Hepatocyte (in vitro differentiated cells): ENCODE measurements around the gene GNAO1. TPM values are rescaled to one million over a fixed set of nuclear protein-coding genes. Genes with fewer than 3 reads are reported as not detected.

ENCODE experiments used
- DNase-seq: peaks from one replicate; pipeline ENCODE4 v3.0.0-alpha.2; 2016; ENCODE audit warnings: low spot score
- H2AFZ ChIP-seq: fragments of 200-600 bp; sonication (generic); 2 replicates; pipeline ENCODE4 v1.6.0; 2016; ENCODE audit warnings: antibody characterized with exemption, mild to moderate bottlenecking
- H3K27ac ChIP-seq: fragments of 200-600 bp; sonication (generic); 2 replicates; pipeline ENCODE4 v1.5.1; 2016; ENCODE audit warnings: mild to moderate bottlenecking
- H3K27me3 ChIP-seq: fragments of 200-600 bp; sonication (generic); 2 replicates; pipeline ENCODE4 v1.6.1; 2016
- H3K36me3 ChIP-seq: fragments of 200-600 bp; sonication (generic); replicated peaks from 2 replicates; pipeline ENCODE4 v1.5.1; 2016; ENCODE audit warnings: low read depth; ENCODE audit not compliant: insufficient read depth
- H3K4me1 ChIP-seq: fragments of 200-600 bp; sonication (generic); 2 replicates; pipeline ENCODE4 v1.5.1; 2016; ENCODE audit warnings: mild to moderate bottlenecking, moderate library complexity; ENCODE audit not compliant: insufficient read depth
- H3K4me2 ChIP-seq: fragments of 200-600 bp; sonication (generic); 2 replicates; pipeline ENCODE4 v1.6.0; 2016
- H3K4me3 ChIP-seq: fragments of 200-600 bp; sonication (generic); 2 replicates; pipeline ENCODE4 v1.5.1; 2016; ENCODE audit warnings: mild to moderate bottlenecking
- H3K79me2 ChIP-seq: fragments of 200-600 bp; sonication (generic); 2 replicates; pipeline ENCODE4 v1.6.0; 2017; ENCODE audit warnings: mild to moderate bottlenecking
- H3K9me2 ChIP-seq: fragments of 200-600 bp; sonication (generic); replicated peaks from 2 replicates; pipeline ENCODE4 v1.6.0; 2017; ENCODE audit warnings: mild to moderate bottlenecking; ENCODE audit not compliant: insufficient read depth
- H3K9me3 ChIP-seq: fragments of 200-600 bp; sonication (generic); 2 replicates; pipeline ENCODE4 v1.5.1; 2016; ENCODE audit warnings: low read depth, mild to moderate bottlenecking
- H4K20me1 ChIP-seq: fragments of 200-600 bp; sonication (generic); 2 replicates; pipeline ENCODE4 v1.6.0; 2016; ENCODE audit warnings: mild to moderate bottlenecking; ENCODE audit not compliant: insufficient read depth, poor library complexity, severe bottlenecking
- CTCF ChIP-seq: fragments of 200-600 bp; sonication (generic); IDR thresholded peaks from 2 replicates; pipeline ENCODE4 v1.5.1; 2016; ENCODE audit warnings: antibody characterized with exemption, mild to moderate bottlenecking; ENCODE audit not compliant: poor library complexity
- EZH2 ChIP-seq: fragments of 200-600 bp; sonication (generic); IDR thresholded peaks from 2 replicates; pipeline ENCODE4 v1.6.1; 2016; ENCODE audit warnings: antibody characterized with exemption, mild to moderate bottlenecking, borderline replicate concordance
- EZH2phosphoT487 ChIP-seq: fragments of 200-600 bp; sonication (generic); IDR thresholded peaks from one replicate; pipeline ENCODE4 v1.6.1; 2018; ENCODE audit warnings: antibody characterized with exemption, mild to moderate bottlenecking, low read depth, moderate library complexity; ENCODE audit not compliant: unreplicated experiment, severe bottlenecking
- WGBS: methylation state at CpG from one replicate; pipeline ENCODE4 v1.1.6; 2016; ENCODE audit warnings: low lambda C conversion rate; ENCODE audit errors: missing lambda C conversion rate; 5-methylcytosine and 5-hydroxymethylcytosine counted together
- polyA plus RNA-seq: library from polyadenylated mRNA; unstranded; fragments of >200 nt; fragmentation: Nextera tagmentation; extraction: Ambion mirVana; gene quantifications from 2 replicates; pipeline ENCODE4 v1.2.1, GENCODE V29; 2016
- total RNA-seq: library from RNA; depleted of rRNA; stranded (reverse); fragments of >200 nt; gene quantifications from 2 replicates; pipeline ENCODE4 v1.2.3, GENCODE V29; 2014

GNAO1 gene
- total and polyA plus RNA-seq, 2 experiments from 2014 or later = 0.77 to 2.2 TPM

DNA sequence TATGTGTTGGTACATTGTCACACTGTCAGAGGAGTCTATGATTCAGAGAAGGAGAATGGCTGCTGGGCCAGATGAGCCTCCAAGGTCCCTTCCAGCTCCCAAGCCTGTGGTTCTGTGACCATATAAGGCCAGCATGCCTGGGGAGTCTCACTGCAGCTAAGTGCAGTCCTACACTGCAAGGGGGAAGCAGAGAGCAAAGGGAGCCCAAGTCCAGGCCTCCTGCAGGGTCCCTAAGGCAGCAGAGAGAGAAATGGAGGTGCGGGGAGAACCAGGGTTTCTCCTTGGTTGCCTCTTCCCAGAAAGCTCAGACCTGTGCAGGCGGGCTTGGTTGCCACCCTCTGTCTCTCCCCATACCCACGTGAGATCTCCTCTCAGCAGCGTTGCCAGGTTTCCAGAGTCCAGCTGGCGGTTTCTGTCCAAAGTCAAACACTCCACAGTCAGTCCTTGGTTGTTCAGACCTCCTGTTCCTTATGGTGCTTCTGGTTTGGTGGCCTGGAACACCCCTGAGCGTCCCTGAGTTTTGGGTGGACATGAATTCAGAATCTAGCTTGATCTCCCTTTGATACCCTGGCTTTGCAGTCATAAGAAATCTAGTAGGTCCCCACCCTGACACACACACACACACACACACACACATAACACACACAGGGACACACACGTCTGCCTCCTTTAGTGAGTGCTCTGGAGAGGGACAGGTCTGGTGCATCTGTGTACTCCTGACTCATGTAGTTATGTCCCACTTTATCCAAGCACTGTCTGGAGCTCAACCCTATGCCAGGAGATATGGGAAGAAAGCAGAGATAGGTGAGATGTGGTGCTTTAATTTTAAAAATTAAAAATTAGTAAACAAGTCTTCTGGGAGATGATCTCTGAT, 78.8 kb downstream of the GNAO1 start:
- no peak overlapping the region for H3K27ac ChIP-seq
- no peak overlapping the region for H3K4me2 ChIP-seq
- TF ChIP-seq EZH2phosphoT487 (no peak), CTCF (peak; percentile 18), EZH2 (no peak)
- WGBS = 83% methylated on average over 7 of the region's 7 CpGs
- peak; percentile 68 for DNase-seq
- no peaks in the 10 kb centered on the region for H3K27me3 ChIP-seq
- no peaks in the 10 kb centered on the region for H3K4me1 ChIP-seq
- H3K9me2 ChIP-seq = no peaks in the 10 kb centered on the region
- no peaks in the 10 kb centered on the region for H3K9me3 ChIP-seq
- H2AFZ ChIP-seq = no peak overlapping the region
- H4K20me1 ChIP-seq = no peaks in the 10 kb centered on the region
- no peaks in the 10 kb centered on the region for H3K79me2 ChIP-seq
- H3K4me3 ChIP-seq = no peak overlapping the region
- no peaks in the 10 kb centered on the region for H3K36me3 ChIP-seq

- no peaks in the 10 kb centered on the region for H3K27me3 ChIP-seq
- no peak for DNase-seq
- H3K4me3 ChIP-seq = no peak overlapping the region
- no peaks in the 10 kb centered on the region for H4K20me1 ChIP-seq
- WGBS = 96% methylated on average over 3 of the region's 3 CpGs
- H3K79me2 ChIP-seq = no peaks in the 10 kb centered on the region
- no peaks in the 10 kb centered on the region for H3K9me3 ChIP-seq
- H3K4me2 ChIP-seq = no peak overlapping the region
- no peaks in the 10 kb centered on the region for H3K9me2 ChIP-seq
- H3K4me1 ChIP-seq = no peaks in the 10 kb centered on the region
- H3K36me3 ChIP-seq = no peaks in the 10 kb centered on the region
- no peak for TF ChIP-seq EZH2
- TF ChIP-seq EZH2phosphoT487 = no peak
- no peak for TF ChIP-seq CTCF
- no peak overlapping the region for H3K27ac ChIP-seq
- H2AFZ ChIP-seq = no peak overlapping the region
These were observed 79.5 kb downstream of the GNAO1 start for GRCh38 chr16:56270828-56271227.

DNA sequence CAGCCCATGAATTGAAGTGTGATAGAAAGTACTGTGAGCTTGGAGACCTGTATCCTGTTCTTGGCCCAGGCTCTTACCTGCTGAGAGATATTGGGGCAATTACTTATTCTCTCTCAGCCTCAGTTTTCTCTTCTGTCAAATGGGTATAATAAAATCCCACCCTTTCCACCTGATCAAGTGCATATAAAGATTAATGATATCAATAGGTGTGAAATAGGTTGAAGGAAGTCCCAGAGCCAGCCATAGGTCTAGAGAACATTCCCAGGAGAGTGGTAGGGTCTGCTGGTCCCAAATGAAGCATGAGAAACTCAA, 81.2 kb downstream of the GNAO1 start:
- Histone ChIP-seq H3K79me2 (no peaks in the 10 kb centered on the region), H3K36me3 (no peaks in the 10 kb centered on the region), H3K4me1 (no peaks in the 10 kb centered on the region), H2AFZ (no peak overlapping the region), H3K4me2 (no peak overlapping the region), H3K27ac (no peak overlapping the region), H3K27me3 (no peaks in the 10 kb centered on the region), H3K9me3 (no peaks in the 10 kb centered on the region), H3K9me2 (no peaks in the 10 kb centered on the region), H4K20me1 (no peaks in the 10 kb centered on the region), H3K4me3 (no peak overlapping the region)
- DNase-seq = no peak
- no peak for TF ChIP-seq EZH2phosphoT487
- no peak for TF ChIP-seq EZH2
- no peak for TF ChIP-seq CTCF
